IPS DF 4.7 (cell line): Measurements from ENCODE around the gene CD38.

Source experiments
- DNase-seq: peaks from one replicate; pipeline ENCODE4 v3.0.0-alpha.2; 2013; ENCODE audit warnings: low spot score; ENCODE audit errors: extremely low read depth

The CD38 gene

DNA sequence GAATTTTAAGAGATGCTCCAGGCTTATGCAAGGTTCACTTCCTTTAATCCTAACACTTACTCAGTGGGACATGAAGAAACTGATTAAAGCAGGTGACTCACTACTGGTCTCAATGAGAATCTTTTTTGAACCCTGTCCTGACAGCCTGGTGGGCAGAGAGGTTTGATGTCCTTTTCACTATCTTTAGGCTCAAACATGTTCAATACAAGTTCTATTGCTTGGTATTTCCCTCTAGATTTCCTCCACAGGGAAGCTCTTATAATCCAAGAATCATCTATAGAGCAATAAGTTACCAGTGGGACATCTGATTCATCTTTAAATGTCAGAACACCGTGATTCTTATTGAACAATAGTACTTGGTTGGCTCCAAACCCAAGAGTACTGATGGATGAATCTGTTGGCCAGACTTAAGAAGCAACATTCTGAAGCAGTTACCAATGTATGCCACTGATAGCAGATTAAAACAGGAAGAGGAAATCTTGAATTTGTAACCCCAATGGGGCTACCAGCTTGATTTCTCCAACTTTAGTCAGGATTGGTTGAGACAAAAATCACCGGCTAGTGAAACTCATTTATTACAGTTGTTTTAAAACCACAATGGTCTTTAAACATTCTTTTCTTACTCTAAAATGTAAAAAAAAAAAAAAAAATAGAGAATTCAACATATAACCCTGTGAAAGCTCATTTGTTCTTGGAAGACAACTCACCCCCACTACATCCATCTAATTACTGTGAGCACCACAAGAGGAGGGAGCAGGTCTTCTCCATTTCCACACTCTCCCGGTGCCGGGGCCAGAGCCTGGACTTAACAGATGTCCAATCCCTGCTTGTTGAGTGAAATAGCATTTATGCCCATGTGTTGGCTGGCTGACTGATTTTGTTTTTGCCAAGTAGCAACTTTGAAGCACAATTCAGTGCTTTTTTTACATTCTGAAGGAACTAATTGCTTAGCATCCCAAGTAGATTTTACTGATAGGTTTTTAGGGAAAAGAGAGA, 117.1 kb downstream of the CD38 start:
- DNase-seq: no peak

- DNase-seq: no peak
These were observed 119.4 kb downstream of the CD38 start for GRCh38 chr4:15897577-15897976.

- no peak for DNase-seq
These were observed 120.8 kb downstream of the CD38 start for GRCh38 chr4:15898902-15899301.

GRCh38 chr4:15899511-15899910, 121.4 kb downstream of the CD38 start:
- no peak for DNase-seq

DNA sequence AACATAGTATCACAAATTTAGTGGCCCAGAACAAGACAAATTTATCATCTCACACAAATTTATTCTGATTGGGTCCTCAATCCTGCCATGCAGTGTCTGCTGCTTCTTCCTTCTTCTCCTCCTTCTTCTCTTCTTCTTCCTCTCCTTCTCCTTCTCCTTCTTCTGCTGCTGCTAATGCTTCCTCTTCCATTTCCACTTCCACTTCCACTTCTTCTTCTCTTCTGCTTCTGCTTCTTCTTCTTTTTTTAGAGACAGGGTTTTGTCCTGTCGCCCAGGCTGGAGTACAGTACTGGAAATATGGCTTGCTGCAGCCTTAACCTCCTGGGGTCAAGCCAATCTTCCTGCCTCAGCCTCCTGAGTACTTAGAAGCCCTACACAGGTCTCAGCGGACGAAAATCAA, 122.9 kb downstream of the CD38 start:
- DNase-seq: no peak

DNA sequence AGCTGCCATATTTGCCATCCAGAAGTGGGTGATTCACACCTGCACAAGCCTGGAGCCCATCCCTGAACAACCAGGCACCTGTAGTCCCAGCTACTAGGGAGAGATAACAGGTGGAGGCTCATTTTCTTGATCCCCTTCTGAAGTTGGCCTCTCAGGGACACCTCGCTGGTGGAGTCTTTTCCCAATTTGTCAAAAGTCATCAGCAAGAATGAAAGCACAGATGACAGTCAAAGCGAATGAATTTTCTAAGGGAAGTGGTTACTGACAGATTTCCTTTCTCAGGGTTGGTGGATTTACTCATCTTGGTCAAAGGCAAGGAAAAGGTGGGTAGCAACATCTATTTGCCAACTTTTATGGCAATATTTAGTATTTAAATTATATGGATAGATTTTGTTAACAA, 123.9 kb downstream of the CD38 start:
- DNase-seq: no peak

DNA sequence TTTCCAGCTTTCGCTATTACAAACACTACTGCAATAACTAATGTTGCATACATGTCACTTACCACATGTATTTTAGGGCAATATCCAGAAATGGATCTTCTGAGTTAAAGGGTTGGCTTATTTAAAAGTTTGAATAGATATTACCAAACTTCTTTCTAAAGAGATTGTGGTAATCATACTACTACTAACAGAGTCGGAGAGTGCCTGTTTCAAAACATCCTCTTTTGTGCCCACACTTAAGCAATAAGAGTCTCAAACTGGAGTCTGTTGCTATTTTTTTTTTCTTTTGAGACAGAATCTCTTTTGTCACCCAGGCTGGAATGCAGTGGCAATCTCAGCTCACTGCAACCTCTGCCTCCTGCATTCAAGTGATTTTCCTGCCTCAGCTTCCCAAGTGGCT, 124.6 kb downstream of the CD38 start:
- no peak for DNase-seq
